ENCODE data around the gene RYR2. TPM values are rescaled to one million over a fixed set of nuclear protein-coding genes. Genes with fewer than 3 reads are reported as not detected.

The RYR2 gene
- total and polyA plus RNA-seq, 2 experiments from 2014 or later = 0.50 to 0.95 TPM

DNA sequence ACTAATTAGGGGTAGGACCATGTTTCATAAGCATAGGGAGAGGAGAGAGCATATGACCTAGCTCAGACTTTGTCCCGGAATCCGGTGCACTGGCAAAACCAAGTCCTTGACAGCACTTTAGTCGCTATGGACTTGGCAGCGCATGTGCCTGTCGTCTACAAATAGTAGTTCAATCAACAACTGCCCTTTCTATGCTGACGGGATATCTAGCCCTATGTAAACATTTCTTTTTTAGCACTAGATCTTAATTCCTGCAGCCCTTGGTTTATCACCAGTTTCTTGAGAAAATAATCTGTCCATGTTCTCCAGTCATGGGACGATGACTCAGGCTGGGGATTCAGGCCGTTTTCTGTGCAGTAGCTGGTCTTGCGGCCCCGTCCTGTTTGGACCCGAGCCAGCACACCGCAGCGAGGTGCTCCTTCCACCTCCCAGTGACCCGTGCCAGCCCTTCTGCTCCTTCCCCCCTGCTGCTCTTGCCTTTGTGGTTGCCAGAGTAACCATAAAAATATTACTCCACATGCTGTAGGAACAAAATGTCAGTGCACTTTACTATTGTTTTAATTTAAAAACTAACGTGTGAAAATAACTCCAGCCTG lies 29.1 kb upstream of the RYR2 start:
- H3K79me2 ChIP-seq = no peaks in the 10 kb centered on the region
- H3K27ac ChIP-seq = no peak overlapping the region
- 59% methylated on average over 15 of the region's 15 CpGs for WGBS (ENCODE audit: low lambda C conversion rate, missing lambda C conversion rate)
- H2AFZ ChIP-seq = no peak overlapping the region
- peak; percentile 68 for DNase-seq (ENCODE audit: low spot score)
- no peaks in the 10 kb centered on the region for H3K36me3 ChIP-seq (replicated peaks; ENCODE audit: insufficient read depth, low read depth)
- H3K27me3 ChIP-seq = peaks cover 11% of the 10 kb centered on the region
- H3K4me3 ChIP-seq = no peak overlapping the region
- TF ChIP-seq EZH2phosphoT487 (IDR thresholded peaks at IDR 0.05; ENCODE audit: low read depth, severe bottlenecking, unreplicated experiment) = no peak
- H3K9me2 ChIP-seq (replicated peaks; ENCODE audit: insufficient read depth) = no peaks in the 10 kb centered on the region
- H3K4me1 ChIP-seq (ENCODE audit: insufficient read depth) = no peaks in the 10 kb centered on the region
- peak overlapping the region; percentile 28 for H3K4me2 ChIP-seq
- H4K20me1 ChIP-seq (ENCODE audit: insufficient read depth, poor library complexity, severe bottlenecking) = no peaks in the 10 kb centered on the region
- no peaks in the 10 kb centered on the region for H3K9me3 ChIP-seq (ENCODE audit: low read depth)

DNA sequence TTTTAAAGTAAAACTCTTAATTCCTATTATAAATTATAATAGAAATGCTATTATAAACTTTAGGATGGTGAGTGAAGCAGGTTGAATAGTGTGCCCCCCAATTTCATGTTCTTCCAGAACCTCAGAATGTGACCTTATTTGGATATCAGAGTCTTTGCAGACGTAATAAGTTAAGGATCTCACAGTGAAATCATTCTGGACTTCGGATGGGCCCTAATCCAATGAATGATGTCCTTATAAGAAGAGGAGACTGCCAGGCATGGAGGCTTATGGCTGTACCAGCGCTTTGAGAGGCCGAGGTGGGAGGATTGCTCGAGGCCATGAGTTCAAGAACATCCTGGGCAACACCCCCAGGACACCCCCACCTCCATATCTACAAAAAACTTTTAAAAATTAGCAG lies 28.4 kb upstream of the RYR2 start:
- Histone ChIP-seq H3K9me2 (replicated peaks; ENCODE audit: insufficient read depth) (no peaks in the 10 kb centered on the region), H3K27ac (no peak overlapping the region), H3K36me3 (replicated peaks; ENCODE audit: insufficient read depth, low read depth) (no peaks in the 10 kb centered on the region), H3K9me3 (ENCODE audit: low read depth) (no peaks in the 10 kb centered on the region), H3K4me3 (no peak overlapping the region), H4K20me1 (ENCODE audit: insufficient read depth, poor library complexity, severe bottlenecking) (no peaks in the 10 kb centered on the region), H3K4me2 (no peak overlapping the region), H3K79me2 (no peaks in the 10 kb centered on the region), H3K27me3 (peaks cover 12% of the 10 kb centered on the region), H3K4me1 (ENCODE audit: insufficient read depth) (no peaks in the 10 kb centered on the region), H2AFZ (no peak overlapping the region)
- no peak for DNase-seq (ENCODE audit: low spot score)
- no peak for TF ChIP-seq EZH2 (IDR thresholded peaks at IDR 0.05; ENCODE audit: borderline replicate concordance)
- no peak for TF ChIP-seq CTCF (IDR thresholded peaks at IDR 0.05; ENCODE audit: poor library complexity)
- TF ChIP-seq EZH2phosphoT487 (IDR thresholded peaks at IDR 0.05; ENCODE audit: low read depth, severe bottlenecking, unreplicated experiment) = no peak
- 89% methylated on average over 5 of the region's 5 CpGs for WGBS (ENCODE audit: low lambda C conversion rate, missing lambda C conversion rate)

- TF ChIP-seq EZH2phosphoT487 (IDR thresholded peaks at IDR 0.05; ENCODE audit: low read depth, severe bottlenecking, unreplicated experiment) (no peak), EZH2 (IDR thresholded peaks at IDR 0.05; ENCODE audit: borderline replicate concordance) (no peak), CTCF (IDR thresholded peaks at IDR 0.05; ENCODE audit: poor library complexity) (no peak)
- Histone ChIP-seq H3K4me1 (ENCODE audit: insufficient read depth) (no peaks in the 10 kb centered on the region), H3K27me3 (peaks cover 12% of the 10 kb centered on the region), H2AFZ (no peak overlapping the region), H4K20me1 (ENCODE audit: insufficient read depth, poor library complexity, severe bottlenecking) (no peaks in the 10 kb centered on the region), H3K4me3 (no peak overlapping the region), H3K9me2 (replicated peaks; ENCODE audit: insufficient read depth) (no peaks in the 10 kb centered on the region), H3K4me2 (no peak overlapping the region), H3K9me3 (ENCODE audit: low read depth) (no peaks in the 10 kb centered on the region), H3K27ac (no peak overlapping the region), H3K79me2 (no peaks in the 10 kb centered on the region), H3K36me3 (replicated peaks; ENCODE audit: insufficient read depth, low read depth) (no peaks in the 10 kb centered on the region)
- DNase-seq (ENCODE audit: low spot score) = no peak
- WGBS (ENCODE audit: low lambda C conversion rate, missing lambda C conversion rate) = 48% methylated on average over 1 of the region's 1 CpG
Observed at GRCh38 chr1:237016626-237017025, 25.4 kb upstream of the RYR2 start.

GRCh38 chr1:237018896-237019295 lies 23.1 kb upstream of the RYR2 start:
- no peaks in the 10 kb centered on the region for H3K9me2 ChIP-seq (replicated peaks; ENCODE audit: insufficient read depth)
- H4K20me1 ChIP-seq (ENCODE audit: insufficient read depth, poor library complexity, severe bottlenecking) = no peaks in the 10 kb centered on the region
- TF ChIP-seq EZH2 (IDR thresholded peaks at IDR 0.05; ENCODE audit: borderline replicate concordance) (no peak), EZH2phosphoT487 (IDR thresholded peaks at IDR 0.05; ENCODE audit: low read depth, severe bottlenecking, unreplicated experiment) (no peak), CTCF (IDR thresholded peaks at IDR 0.05; ENCODE audit: poor library complexity) (no peak)
- H2AFZ ChIP-seq = no peak overlapping the region
- no peaks in the 10 kb centered on the region for H3K79me2 ChIP-seq
- H3K27ac ChIP-seq = no peak overlapping the region
- peaks cover 12% of the 10 kb centered on the region for H3K27me3 ChIP-seq
- no peak overlapping the region for H3K4me2 ChIP-seq
- H3K36me3 ChIP-seq (replicated peaks; ENCODE audit: insufficient read depth, low read depth) = no peaks in the 10 kb centered on the region
- no peak overlapping the region for H3K4me3 ChIP-seq
- no peaks in the 10 kb centered on the region for H3K9me3 ChIP-seq (ENCODE audit: low read depth)
- H3K4me1 ChIP-seq (ENCODE audit: insufficient read depth) = no peaks in the 10 kb centered on the region
- DNase-seq (ENCODE audit: low spot score) = no peak

All from hepatocyte (in vitro differentiated cells).